Measurements from ENCODE around the gene CAPN7.

The CAPN7 gene

DNA sequence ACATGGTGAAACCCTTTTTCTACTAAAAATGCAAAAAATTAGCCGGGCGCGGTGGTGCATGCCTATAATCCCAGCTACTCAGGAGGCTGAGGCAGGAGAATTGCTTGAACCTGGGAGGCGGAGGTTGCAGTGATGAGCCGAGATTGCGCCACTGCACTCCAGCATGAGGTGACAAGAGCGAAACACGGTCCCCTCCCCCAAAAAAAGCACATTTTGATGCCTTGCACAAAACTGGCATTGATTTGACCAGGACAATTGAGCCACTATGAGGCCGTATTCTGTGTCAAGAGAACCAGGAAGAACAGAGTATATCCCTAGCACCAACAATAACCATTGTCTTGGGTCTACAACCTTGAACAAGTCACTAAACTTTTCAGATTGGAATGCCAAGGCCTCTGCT, 75.8 kb downstream of the CAPN7 start:
- Histone ChIP-seq H3K36me3 (ENCODE audit: control insufficient read depth, insufficient read depth, low read length) (peaks cover 13% of the 10 kb centered on the region), H3K4me3 (ENCODE audit: insufficient read depth, low read depth, low read length, poor library complexity, severe bottlenecking) (no peak overlapping the region), H3K9me3 (ENCODE audit: control insufficient read depth, low read length) (no peaks in the 10 kb centered on the region), H3K4me1 (ENCODE audit: control insufficient read depth, insufficient read depth, low read length, poor library complexity, severe bottlenecking) (peaks cover 45% of the 10 kb centered on the region), H3K27ac (ENCODE audit: insufficient read depth, low read length, poor library complexity, severe bottlenecking) (peak overlapping the region; percentile 6), H3K27me3 (replicated peaks; ENCODE audit: control insufficient read depth, insufficient read depth, low read length, poor library complexity, severe bottlenecking) (no peaks in the 10 kb centered on the region)
- no peak for DNase-seq

DNA sequence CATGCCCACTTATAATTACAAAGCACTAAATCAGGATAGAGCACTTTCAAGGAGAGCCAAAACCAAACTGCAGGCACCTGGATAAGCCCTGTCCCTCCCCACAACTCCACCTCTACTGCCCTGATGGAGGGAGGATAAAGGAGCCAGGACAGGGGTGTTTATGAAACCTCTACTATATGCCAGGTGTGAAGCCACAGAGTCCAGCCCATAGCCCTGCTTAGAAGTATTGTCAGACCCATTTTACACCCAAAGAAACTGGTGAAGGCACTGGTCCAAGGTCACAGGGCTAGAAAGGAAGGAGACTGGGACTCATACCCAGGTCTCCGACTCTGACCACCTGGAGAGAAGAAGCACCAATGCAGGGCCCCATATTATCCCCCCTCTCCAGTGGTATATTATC, 77.7 kb downstream of the CAPN7 start:
- Histone ChIP-seq H3K4me1 (ENCODE audit: control insufficient read depth, insufficient read depth, low read length, poor library complexity, severe bottlenecking) (peaks cover 48% of the 10 kb centered on the region), H3K36me3 (ENCODE audit: control insufficient read depth, insufficient read depth, low read length) (peaks cover 13% of the 10 kb centered on the region), H3K4me3 (ENCODE audit: insufficient read depth, low read depth, low read length, poor library complexity, severe bottlenecking) (no peak overlapping the region), H3K27me3 (replicated peaks; ENCODE audit: control insufficient read depth, insufficient read depth, low read length, poor library complexity, severe bottlenecking) (no peaks in the 10 kb centered on the region), H3K9me3 (ENCODE audit: control insufficient read depth, low read length) (no peaks in the 10 kb centered on the region), H3K27ac (ENCODE audit: insufficient read depth, low read length, poor library complexity, severe bottlenecking) (no peak overlapping the region)
- DNase-seq, result no peak

DNA sequence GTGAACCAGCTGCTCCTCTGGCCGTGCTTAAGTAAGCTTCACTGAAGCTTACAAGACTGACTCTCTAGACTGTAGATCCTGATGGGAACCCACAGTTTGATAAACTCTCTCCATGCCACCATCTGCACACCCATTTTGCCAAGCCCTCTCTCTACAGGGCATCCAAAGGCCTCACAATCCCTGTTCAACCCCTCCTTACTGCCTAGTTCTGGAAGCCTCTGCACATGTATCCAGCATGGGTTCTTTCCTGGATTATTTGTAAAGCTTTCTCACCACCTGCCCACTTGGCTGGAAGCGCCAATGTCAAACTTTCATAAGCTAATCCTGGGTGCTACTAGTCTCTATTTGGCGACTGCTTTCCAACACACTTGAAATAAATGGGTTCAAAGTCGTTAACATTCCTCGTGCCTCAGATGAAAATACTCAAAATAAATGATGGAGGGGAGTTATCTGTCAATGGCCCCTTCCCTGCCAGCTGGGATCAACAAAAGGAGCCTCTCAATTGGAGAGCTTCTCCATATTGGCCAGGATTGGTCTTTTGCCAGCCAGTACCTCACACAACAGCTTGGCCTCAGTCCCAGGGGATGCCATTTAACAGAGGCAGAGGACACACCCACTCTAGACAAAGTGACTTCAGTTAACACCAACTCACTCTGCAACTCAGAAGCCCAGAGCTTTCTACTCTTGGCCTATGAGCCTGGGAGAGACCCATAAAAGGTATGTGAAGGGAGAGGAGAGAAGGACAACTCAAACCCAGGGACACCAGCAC, 78.3 kb downstream of the CAPN7 start:
- H3K36me3 ChIP-seq (ENCODE audit: control insufficient read depth, insufficient read depth, low read length), result peaks cover 13% of the 10 kb centered on the region
- no peaks in the 10 kb centered on the region for H3K9me3 ChIP-seq (ENCODE audit: control insufficient read depth, low read length)
- DNase-seq, result no peak
- no peak overlapping the region for H3K27ac ChIP-seq (ENCODE audit: insufficient read depth, low read length, poor library complexity, severe bottlenecking)
- H3K4me1 ChIP-seq (ENCODE audit: control insufficient read depth, insufficient read depth, low read length, poor library complexity, severe bottlenecking), result peaks cover 51% of the 10 kb centered on the region
- no peaks in the 10 kb centered on the region for H3K27me3 ChIP-seq (replicated peaks; ENCODE audit: control insufficient read depth, insufficient read depth, low read length, poor library complexity, severe bottlenecking)
- H3K4me3 ChIP-seq (ENCODE audit: insufficient read depth, low read depth, low read length, poor library complexity, severe bottlenecking), result no peak overlapping the region

DNA sequence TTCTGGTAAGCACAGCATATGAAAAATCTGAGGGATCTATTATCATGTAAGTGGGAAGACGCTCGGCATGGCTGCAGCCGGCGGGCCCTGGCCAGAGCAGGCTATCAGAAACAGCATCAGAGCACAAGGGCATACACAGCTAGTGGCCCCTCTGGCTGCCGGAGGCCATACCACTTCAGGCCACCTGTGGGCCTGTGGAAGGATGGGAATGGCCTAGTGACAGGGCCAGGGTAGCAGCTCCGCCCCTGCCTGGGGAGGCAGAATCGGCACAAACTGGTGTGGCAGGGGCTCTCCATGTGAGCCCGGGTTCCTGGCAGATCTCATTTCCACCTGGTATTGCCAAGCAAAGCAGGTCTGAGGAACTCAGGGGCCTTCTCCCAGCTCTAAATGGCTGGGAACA, 80.0 kb downstream of the CAPN7 start:
- H3K36me3 ChIP-seq (ENCODE audit: control insufficient read depth, insufficient read depth, low read length), result peaks cover 13% of the 10 kb centered on the region
- no peaks in the 10 kb centered on the region for H3K27me3 ChIP-seq (replicated peaks; ENCODE audit: control insufficient read depth, insufficient read depth, low read length, poor library complexity, severe bottlenecking)
- no peak overlapping the region for H3K4me3 ChIP-seq (ENCODE audit: insufficient read depth, low read depth, low read length, poor library complexity, severe bottlenecking)
- peaks cover 49% of the 10 kb centered on the region for H3K4me1 ChIP-seq (ENCODE audit: control insufficient read depth, insufficient read depth, low read length, poor library complexity, severe bottlenecking)
- H3K9me3 ChIP-seq (ENCODE audit: control insufficient read depth, low read length), result no peaks in the 10 kb centered on the region
- no peak overlapping the region for H3K27ac ChIP-seq (ENCODE audit: insufficient read depth, low read length, poor library complexity, severe bottlenecking)
- DNase-seq, result no peak

DNA sequence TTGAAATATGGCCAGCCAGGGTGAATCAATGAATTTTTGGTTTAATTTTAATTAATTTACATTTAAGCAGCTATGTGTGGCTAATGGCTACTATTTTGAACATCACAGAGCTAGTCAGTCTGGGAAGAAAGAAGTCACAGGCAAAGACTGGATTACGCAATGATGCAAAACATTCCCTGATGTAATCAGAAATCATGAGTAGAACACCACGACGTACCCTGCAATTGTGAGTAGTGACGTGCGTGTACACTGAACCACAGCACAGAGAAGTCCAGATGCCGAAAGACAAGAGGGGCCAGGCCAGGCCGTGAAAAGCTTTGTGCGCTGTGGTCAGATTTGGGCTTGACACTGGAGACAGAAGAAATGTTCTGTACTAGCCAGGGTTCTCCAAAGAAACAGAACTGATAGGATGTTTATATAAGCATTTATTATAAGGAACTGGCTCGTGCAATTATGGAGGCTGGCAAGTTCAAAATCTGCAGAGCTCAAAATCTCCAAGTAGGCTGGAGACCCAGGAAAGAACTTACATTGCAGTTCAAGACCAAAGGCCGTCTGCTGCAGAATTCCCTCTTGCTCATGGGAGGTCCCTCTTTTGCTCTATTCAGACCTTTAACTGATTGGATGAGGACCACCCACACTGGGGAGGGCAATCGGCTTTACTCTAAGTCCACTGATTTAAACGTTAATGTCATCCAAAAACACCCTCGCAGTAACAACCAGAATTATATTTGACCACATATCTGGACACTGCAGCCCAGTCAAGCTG, 81.7 kb downstream of the CAPN7 start:
- H3K27me3 ChIP-seq (replicated peaks; ENCODE audit: control insufficient read depth, insufficient read depth, low read length, poor library complexity, severe bottlenecking), result no peaks in the 10 kb centered on the region
- H3K4me3 ChIP-seq (ENCODE audit: insufficient read depth, low read depth, low read length, poor library complexity, severe bottlenecking), result no peak overlapping the region
- DNase-seq, result no peak
- H3K4me1 ChIP-seq (ENCODE audit: control insufficient read depth, insufficient read depth, low read length, poor library complexity, severe bottlenecking), result peaks cover 63% of the 10 kb centered on the region
- H3K9me3 ChIP-seq (ENCODE audit: control insufficient read depth, low read length), result no peaks in the 10 kb centered on the region
- H3K36me3 ChIP-seq (ENCODE audit: control insufficient read depth, insufficient read depth, low read length), result peaks cover 13% of the 10 kb centered on the region
- H3K27ac ChIP-seq (ENCODE audit: insufficient read depth, low read length, poor library complexity, severe bottlenecking), result peak overlapping the region; percentile 33

DNA sequence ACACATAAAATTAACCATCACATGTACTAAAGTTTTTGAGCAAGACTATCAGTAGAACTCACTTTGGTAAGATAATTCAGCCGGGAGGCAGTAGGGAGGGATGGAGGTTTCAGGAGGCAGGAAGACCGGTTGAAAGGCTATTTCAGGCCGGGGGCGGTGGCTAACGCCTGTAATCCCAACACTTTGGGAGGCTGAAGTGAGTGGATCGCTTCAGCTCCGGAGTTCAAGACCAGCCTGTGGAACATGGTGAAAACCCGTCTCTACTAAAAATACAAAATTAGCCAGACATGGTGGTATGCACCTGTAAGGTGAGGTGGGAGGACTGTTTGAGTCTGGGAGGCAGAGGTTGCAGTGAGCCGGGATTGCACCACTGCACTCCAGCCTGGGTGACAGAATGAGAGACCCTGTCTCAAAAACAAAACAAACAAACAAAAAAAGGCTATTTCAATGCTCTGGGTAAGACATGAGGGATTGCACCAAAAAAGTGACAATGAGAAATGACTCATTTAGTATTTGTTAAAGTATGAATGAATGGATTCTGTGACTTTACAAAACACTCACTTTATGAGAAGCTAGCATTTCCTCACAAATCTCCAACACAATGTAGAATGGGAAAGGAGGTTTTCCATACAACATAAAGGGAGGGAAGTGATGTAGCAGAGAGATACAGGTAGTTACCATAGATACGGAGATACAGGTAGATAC, 82.4 kb downstream of the CAPN7 start:
- no peaks in the 10 kb centered on the region for H3K9me3 ChIP-seq (ENCODE audit: control insufficient read depth, low read length)
- no peaks in the 10 kb centered on the region for H3K27me3 ChIP-seq (replicated peaks; ENCODE audit: control insufficient read depth, insufficient read depth, low read length, poor library complexity, severe bottlenecking)
- H3K4me1 ChIP-seq (ENCODE audit: control insufficient read depth, insufficient read depth, low read length, poor library complexity, severe bottlenecking), result peaks cover 66% of the 10 kb centered on the region
- no peak overlapping the region for H3K4me3 ChIP-seq (ENCODE audit: insufficient read depth, low read depth, low read length, poor library complexity, severe bottlenecking)
- peak overlapping the region; percentile 33 for H3K27ac ChIP-seq (ENCODE audit: insufficient read depth, low read length, poor library complexity, severe bottlenecking)
- peaks cover 13% of the 10 kb centered on the region for H3K36me3 ChIP-seq (ENCODE audit: control insufficient read depth, insufficient read depth, low read length)
- no peak for DNase-seq

DNA sequence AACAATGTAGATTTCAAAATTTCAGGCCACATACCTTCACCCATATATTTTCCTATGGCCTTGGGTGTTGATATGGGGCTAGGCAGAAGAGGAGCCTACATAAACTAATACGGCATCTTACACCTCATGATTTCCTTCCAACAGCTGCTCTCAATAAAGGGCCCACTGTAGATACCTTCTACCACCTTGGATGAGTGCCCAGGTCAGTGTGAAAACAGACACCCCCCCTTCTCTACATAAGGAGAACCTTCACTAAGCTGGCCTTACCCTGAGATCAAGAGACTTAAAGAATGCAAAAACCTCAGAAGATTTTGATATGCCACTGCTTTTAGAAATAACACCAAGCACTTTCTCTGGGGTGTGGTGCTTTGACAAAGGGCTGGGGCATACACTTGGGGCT, 83.6 kb downstream of the CAPN7 start:
- H3K27me3 ChIP-seq (replicated peaks; ENCODE audit: control insufficient read depth, insufficient read depth, low read length, poor library complexity, severe bottlenecking), result no peaks in the 10 kb centered on the region
- H3K4me3 ChIP-seq (ENCODE audit: insufficient read depth, low read depth, low read length, poor library complexity, severe bottlenecking), result no peak overlapping the region
- DNase-seq, result no peak
- H3K27ac ChIP-seq (ENCODE audit: insufficient read depth, low read length, poor library complexity, severe bottlenecking), result peak overlapping the region; percentile 33
- peaks cover 13% of the 10 kb centered on the region for H3K36me3 ChIP-seq (ENCODE audit: control insufficient read depth, insufficient read depth, low read length)
- H3K4me1 ChIP-seq (ENCODE audit: control insufficient read depth, insufficient read depth, low read length, poor library complexity, severe bottlenecking), result peaks cover 57% of the 10 kb centered on the region
- H3K9me3 ChIP-seq (ENCODE audit: control insufficient read depth, low read length), result no peaks in the 10 kb centered on the region

DNA sequence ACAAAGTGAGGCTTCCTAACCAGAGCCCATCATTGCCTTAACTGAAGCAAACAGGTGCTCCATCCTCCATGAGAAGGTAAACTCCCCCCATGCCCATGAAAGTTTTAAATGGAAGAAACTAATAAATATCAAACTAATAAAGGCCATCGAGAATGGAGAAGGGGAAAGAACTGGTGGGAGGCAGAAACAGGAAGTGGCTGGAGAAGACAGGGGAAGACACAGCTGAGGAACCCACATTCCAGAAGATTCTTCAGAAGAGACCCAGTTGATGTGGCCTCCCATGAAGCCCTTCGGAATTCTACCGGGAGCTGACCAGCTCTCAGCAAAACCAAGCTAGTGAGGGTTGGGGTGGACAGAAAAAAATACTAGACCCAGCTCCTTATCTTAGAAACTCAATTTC, 84.7 kb downstream of the CAPN7 start:
- H3K27ac ChIP-seq (ENCODE audit: insufficient read depth, low read length, poor library complexity, severe bottlenecking), result peak overlapping the region; percentile 65
- no peak overlapping the region for H3K4me3 ChIP-seq (ENCODE audit: insufficient read depth, low read depth, low read length, poor library complexity, severe bottlenecking)
- peaks cover 16% of the 10 kb centered on the region for H3K36me3 ChIP-seq (ENCODE audit: control insufficient read depth, insufficient read depth, low read length)
- H3K27me3 ChIP-seq (replicated peaks; ENCODE audit: control insufficient read depth, insufficient read depth, low read length, poor library complexity, severe bottlenecking), result no peaks in the 10 kb centered on the region
- H3K9me3 ChIP-seq (ENCODE audit: control insufficient read depth, low read length), result no peaks in the 10 kb centered on the region
- peaks cover 57% of the 10 kb centered on the region for H3K4me1 ChIP-seq (ENCODE audit: control insufficient read depth, insufficient read depth, low read length, poor library complexity, severe bottlenecking)
- DNase-seq, result no peak

DNA sequence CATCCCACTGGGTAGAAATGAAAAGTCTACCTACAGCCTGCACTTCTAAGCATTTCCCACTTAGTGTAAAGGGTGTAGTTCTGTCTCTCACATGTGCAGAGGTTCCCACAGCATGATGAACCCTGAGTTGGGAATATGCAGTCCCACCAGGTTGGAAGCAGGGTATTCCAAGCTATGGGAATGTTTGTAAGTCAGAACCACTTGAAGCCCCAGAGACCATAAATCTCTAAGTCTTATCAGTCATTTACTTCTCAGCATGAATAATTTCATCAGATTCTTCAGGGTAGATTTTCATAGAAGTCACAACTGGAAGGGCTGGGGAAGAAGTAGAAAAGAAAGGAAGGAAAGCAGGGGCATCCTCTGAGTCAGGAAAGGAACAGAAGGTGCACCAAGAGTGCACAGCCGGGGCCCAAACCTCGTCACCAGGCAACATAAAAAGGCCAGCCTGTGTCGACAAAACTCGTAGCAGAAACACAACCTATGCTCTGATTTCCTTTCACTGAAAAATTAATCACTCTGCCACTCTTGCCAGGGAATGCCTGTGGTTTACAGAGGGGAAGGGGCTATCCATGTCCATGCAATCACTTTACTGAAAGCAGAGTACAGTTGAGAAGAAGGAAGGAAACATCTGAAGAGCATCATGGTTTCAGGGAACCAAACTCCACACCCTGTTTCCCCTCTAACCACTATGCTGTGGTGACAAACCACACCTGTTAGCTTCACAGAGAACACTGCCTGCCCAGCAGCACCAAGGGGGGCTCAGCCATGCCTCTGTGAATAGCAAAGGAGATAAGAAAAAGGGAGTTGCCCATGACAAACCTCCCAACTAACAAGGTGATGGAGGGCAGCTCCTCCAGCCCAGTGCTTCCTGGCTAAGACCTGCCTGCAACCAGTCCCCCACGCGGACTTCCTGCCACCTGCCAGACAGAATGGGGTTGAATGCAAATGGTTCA, 85.8 kb downstream of the CAPN7 start:
- peaks cover 5% of the 10 kb centered on the region for H3K36me3 ChIP-seq (ENCODE audit: control insufficient read depth, insufficient read depth, low read length)
- no peaks in the 10 kb centered on the region for H3K9me3 ChIP-seq (ENCODE audit: control insufficient read depth, low read length)
- no peaks in the 10 kb centered on the region for H3K27me3 ChIP-seq (replicated peaks; ENCODE audit: control insufficient read depth, insufficient read depth, low read length, poor library complexity, severe bottlenecking)
- peak overlapping the region; percentile 5 for H3K4me3 ChIP-seq (ENCODE audit: insufficient read depth, low read depth, low read length, poor library complexity, severe bottlenecking)
- peak overlapping the region; percentile 65 for H3K27ac ChIP-seq (ENCODE audit: insufficient read depth, low read length, poor library complexity, severe bottlenecking)
- peaks cover 58% of the 10 kb centered on the region for H3K4me1 ChIP-seq (ENCODE audit: control insufficient read depth, insufficient read depth, low read length, poor library complexity, severe bottlenecking)
- DNase-seq, result peak; percentile 59 to 73 (median 70)

Measured in effector memory CD4-positive, alpha-beta T cell (primary cell).